ENCODE measurements around the gene HEG1. TPM values are rescaled to one million over a fixed set of nuclear protein-coding genes. Genes with fewer than 3 reads are reported as not detected.

Gene HEG1
- total RNA-seq, 1 experiment from 2014 or later = 69.8 TPM

DNA sequence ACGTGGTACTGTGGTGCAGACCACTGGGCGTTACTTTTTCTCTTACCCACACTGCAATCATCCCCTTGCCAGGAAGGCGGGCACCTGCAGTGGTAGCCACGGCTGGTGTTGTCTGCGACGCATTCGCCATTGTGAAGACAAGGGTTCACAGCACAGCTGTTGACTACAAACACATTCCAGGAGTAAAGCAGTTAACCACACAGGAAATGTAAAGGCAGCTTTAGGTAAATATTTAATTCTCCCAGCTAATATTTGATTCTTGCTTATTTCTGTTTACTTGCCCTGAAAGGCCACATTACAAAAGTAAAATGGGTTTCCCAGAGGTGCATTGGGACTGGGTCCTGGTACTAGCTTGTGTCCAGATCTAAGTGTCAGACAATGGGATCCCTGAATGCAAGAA is 45.4 kb downstream of the HEG1 start:
- ChIA-PET CTCF (no interaction called here), POLR2A (interaction anchor here (1.3 kb wide), 1 partner anchor 53 kb away, joined by 3 read pairs; no protein-coding TSS in a partner anchor)
- intact Hi-C loops (cut with micrococcal nuclease; ENCODE audit: unreplicated experiment) = no loop called here
- Mint-ChIP-seq H3K4me3 (ENCODE audit: unreplicated experiment) (no peak overlapping the region), H3K27me3 (ENCODE audit: insufficient read depth, unreplicated experiment) (no peaks in the 10 kb centered on the region), H3K36me3 (ENCODE audit: insufficient read depth, unreplicated experiment) (peaks cover 92% of the 10 kb centered on the region), H3K9me3 (ENCODE audit: unreplicated experiment) (no peaks in the 10 kb centered on the region), H3K27ac (ENCODE audit: unreplicated experiment) (no peak overlapping the region), H3K4me1 (ENCODE audit: low read depth, unreplicated experiment) (peaks cover 6% of the 10 kb centered on the region)
- H3K36me3 ChIP-seq (ENCODE audit: control insufficient read depth, insufficient read depth, low read length) = peaks cover 2% of the 10 kb centered on the region
- no peaks in the 10 kb centered on the region for H3K9me3 ChIP-seq
- no peak for DNase-seq
- peaks cover 3% of the 10 kb centered on the region; the same call in 1 of the 2 replicates for H3K4me1 ChIP-seq
- no TSS peak for BruUV-seq (replicated peaks)
- TF ChIP-seq, protein P1, sequence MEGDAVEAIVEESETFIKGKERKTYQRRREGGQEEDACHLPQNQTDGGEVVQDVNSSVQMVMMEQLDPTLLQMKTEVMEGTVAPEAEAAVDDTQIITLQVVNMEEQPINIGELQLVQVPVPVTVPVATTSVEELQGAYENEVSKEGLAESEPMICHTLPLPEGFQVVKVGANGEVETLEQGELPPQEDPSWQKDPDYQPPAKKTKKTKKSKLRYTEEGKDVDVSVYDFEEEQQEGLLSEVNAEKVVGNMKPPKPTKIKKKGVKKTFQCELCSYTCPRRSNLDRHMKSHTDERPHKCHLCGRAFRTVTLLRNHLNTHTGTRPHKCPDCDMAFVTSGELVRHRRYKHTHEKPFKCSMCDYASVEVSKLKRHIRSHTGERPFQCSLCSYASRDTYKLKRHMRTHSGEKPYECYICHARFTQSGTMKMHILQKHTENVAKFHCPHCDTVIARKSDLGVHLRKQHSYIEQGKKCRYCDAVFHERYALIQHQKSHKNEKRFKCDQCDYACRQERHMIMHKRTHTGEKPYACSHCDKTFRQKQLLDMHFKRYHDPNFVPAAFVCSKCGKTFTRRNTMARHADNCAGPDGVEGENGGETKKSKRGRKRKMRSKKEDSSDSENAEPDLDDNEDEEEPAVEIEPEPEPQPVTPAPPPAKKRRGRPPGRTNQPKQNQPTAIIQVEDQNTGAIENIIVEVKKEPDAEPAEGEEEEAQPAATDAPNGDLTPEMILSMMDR (IDR thresholded peaks at IDR 0.05; ENCODE audit: insufficient read depth in 1 of 2, low read depth in 1 of 2, low read length in 1 of 2, severe bottlenecking in 1 of 2, unreplicated experiment in 1 of 2) = no peak
- no peaks in the 10 kb centered on the region for H3K27me3 ChIP-seq (replicated peaks; ENCODE audit: control insufficient read depth, insufficient read depth, low read length)
- H3K4me3 ChIP-seq (ENCODE audit: low read depth, low read length) = no peak overlapping the region

DNA sequence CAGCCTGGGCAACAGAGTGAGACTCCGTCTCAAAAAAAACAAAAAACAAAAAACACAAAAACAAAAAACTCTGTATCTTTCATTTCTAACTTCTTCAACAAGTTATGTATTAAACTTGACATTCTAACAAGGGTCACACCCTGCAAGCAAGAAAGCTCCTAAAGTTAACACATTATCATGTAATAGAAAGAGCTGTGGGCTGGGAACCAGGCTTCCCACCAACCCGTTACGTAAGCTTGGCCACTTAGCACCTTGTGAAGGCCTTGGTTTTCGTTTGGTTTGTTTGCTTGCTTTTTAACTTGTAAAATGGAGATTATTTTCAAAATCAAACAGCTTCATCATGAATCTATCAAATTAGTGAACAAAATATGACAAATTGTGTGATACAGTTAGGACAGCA is 47.0 kb downstream of the HEG1 start:
- Histone ChIP-seq H3K36me3 (ENCODE audit: control insufficient read depth, insufficient read depth, low read length) (peaks cover 2% of the 10 kb centered on the region), H3K27me3 (replicated peaks; ENCODE audit: control insufficient read depth, insufficient read depth, low read length) (no peaks in the 10 kb centered on the region), H3K4me1 (peaks cover 18% of the 10 kb centered on the region), H3K9me3 (no peaks in the 10 kb centered on the region), H3K4me3 (ENCODE audit: low read depth, low read length) (no peak overlapping the region)
- no peaks in the 10 kb centered on the region for H3K9me3 Mint-ChIP-seq (ENCODE audit: unreplicated experiment)
- peaks cover 15% of the 10 kb centered on the region for H3K4me1 Mint-ChIP-seq (ENCODE audit: low read depth, unreplicated experiment)
- H3K36me3 Mint-ChIP-seq (ENCODE audit: insufficient read depth, unreplicated experiment) = peaks cover 92% of the 10 kb centered on the region
- TF ChIP-seq, protein P1 (IDR thresholded peaks at IDR 0.05; ENCODE audit: insufficient read depth in 1 of 2, low read depth in 1 of 2, low read length in 1 of 2, severe bottlenecking in 1 of 2, unreplicated experiment in 1 of 2) = no peak
- intact Hi-C loops (cut with micrococcal nuclease; ENCODE audit: unreplicated experiment) = no loop called here
- no peak for DNase-seq
- H3K27me3 Mint-ChIP-seq (ENCODE audit: insufficient read depth, unreplicated experiment) = no peaks in the 10 kb centered on the region
- ChIA-PET POLR2A (no interaction called here), CTCF (no interaction called here)
- no peak overlapping the region for H3K4me3 Mint-ChIP-seq (ENCODE audit: unreplicated experiment)
- BruUV-seq (replicated peaks) = no TSS peak
- no peak overlapping the region for H3K27ac Mint-ChIP-seq (ENCODE audit: unreplicated experiment)

DNA sequence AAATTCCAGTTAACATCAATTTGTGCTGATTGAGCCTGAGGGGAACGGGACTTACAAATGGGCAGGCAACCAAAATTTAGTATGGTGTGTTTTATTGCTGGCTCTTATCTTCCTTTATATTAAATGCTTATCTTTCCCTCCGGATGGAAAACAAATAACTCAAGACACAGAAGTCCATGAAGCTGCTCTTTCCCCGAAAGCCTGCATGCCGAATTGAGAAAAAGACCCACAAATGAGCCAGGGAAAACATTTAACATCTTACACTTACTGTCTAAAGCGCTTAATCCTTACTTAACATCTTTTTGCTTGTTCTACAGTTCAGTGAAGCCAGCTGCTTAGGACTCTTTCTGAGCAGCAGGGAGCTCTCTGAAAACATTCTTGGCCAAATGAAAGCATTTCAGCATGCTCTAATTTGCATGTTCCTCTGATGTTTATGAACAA is 49.5 kb downstream of the HEG1 start:
- no TSS peak for BruUV-seq (replicated peaks)
- no peak for DNase-seq
- no peak overlapping the region for H3K27ac Mint-ChIP-seq (ENCODE audit: unreplicated experiment)

More for the DNA sequence above, 49.5 kb downstream of the HEG1 start:
- intact Hi-C loops (cut with micrococcal nuclease; ENCODE audit: unreplicated experiment) = no loop called here
- TF ChIP-seq, protein P1 (IDR thresholded peaks at IDR 0.05; ENCODE audit: insufficient read depth in 1 of 2, low read depth in 1 of 2, low read length in 1 of 2, severe bottlenecking in 1 of 2, unreplicated experiment in 1 of 2) = no peak
- Mint-ChIP-seq H3K27me3 (ENCODE audit: insufficient read depth, unreplicated experiment) (no peaks in the 10 kb centered on the region), H3K4me1 (ENCODE audit: low read depth, unreplicated experiment) (peaks cover 23% of the 10 kb centered on the region), H3K9me3 (ENCODE audit: unreplicated experiment) (no peaks in the 10 kb centered on the region), H3K4me3 (ENCODE audit: unreplicated experiment) (no peak overlapping the region), H3K36me3 (ENCODE audit: insufficient read depth, unreplicated experiment) (peaks cover 93% of the 10 kb centered on the region)
- H3K9me3 ChIP-seq = no peaks in the 10 kb centered on the region
- H3K36me3 ChIP-seq (ENCODE audit: control insufficient read depth, insufficient read depth, low read length) = no peaks in the 10 kb centered on the region; the same call in 1 of the 2 replicates
- ChIA-PET CTCF (no interaction called here), POLR2A (no interaction called here)
- H3K4me1 ChIP-seq = peaks cover 42% of the 10 kb centered on the region
- no peaks in the 10 kb centered on the region for H3K27me3 ChIP-seq (replicated peaks; ENCODE audit: control insufficient read depth, insufficient read depth, low read length)
- no peak overlapping the region for H3K4me3 ChIP-seq (ENCODE audit: low read depth, low read length)

Data from Caco-2 (cell line).